A673 (cell line): ENCODE results near the gene HLCS.

Experiments used
- EZH2 ChIP-seq: fragments of 200-600 bp; sonication (generic); IDR thresholded peaks from 2 replicates; pipeline ENCODE4 v1.6.1; 2017; ENCODE audit warnings: borderline replicate concordance, low read depth, mild to moderate bottlenecking, mixed read lengths, antibody characterized with exemption, low read length; ENCODE audit not compliant: poor library complexity, severe bottlenecking
- TF ChIP-seq, protein P1 (sequence below): fragments of 300-800, 200-600 bp; sonication (generic); conservative IDR thresholded peaks from 2 replicates; pipeline ENCODE4 v1.5.1; 2017; ENCODE audit warnings: low read depth, mild to moderate bottlenecking, antibody characterized with exemption, low read length, moderate library complexity, mixed read lengths

DNA sequence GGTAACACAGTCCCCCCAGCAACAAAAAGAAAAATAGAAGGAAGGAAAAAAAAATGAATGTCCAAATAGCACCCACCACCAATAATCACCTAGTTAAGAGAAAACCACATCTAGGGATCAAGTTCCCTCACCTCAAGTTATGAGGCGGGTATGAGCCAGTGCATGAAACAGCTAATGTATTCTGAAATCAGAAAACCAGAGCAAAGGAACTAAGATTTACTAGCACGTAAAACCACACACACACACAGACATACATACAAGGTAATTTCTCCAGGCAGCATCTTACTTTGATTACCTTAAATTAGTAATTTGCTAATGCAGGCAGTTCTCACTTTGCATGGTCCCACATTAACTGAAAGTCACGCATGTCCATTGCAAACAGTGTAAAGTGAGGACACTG is 109.8 kb downstream of the HLCS start:
- TF ChIP-seq, protein P1, sequence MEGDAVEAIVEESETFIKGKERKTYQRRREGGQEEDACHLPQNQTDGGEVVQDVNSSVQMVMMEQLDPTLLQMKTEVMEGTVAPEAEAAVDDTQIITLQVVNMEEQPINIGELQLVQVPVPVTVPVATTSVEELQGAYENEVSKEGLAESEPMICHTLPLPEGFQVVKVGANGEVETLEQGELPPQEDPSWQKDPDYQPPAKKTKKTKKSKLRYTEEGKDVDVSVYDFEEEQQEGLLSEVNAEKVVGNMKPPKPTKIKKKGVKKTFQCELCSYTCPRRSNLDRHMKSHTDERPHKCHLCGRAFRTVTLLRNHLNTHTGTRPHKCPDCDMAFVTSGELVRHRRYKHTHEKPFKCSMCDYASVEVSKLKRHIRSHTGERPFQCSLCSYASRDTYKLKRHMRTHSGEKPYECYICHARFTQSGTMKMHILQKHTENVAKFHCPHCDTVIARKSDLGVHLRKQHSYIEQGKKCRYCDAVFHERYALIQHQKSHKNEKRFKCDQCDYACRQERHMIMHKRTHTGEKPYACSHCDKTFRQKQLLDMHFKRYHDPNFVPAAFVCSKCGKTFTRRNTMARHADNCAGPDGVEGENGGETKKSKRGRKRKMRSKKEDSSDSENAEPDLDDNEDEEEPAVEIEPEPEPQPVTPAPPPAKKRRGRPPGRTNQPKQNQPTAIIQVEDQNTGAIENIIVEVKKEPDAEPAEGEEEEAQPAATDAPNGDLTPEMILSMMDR: no peak
- TF ChIP-seq EZH2: no peak
